ENCODE data around the gene JAML.

JAML gene

GRCh38 chr11:118217575-118217974 lies 7.2 kb downstream of the JAML start:
- DNase-seq (ENCODE audit: insufficient read length, low spot score) (no peak), FAIRE-seq (peak; percentile 14)

DNA sequence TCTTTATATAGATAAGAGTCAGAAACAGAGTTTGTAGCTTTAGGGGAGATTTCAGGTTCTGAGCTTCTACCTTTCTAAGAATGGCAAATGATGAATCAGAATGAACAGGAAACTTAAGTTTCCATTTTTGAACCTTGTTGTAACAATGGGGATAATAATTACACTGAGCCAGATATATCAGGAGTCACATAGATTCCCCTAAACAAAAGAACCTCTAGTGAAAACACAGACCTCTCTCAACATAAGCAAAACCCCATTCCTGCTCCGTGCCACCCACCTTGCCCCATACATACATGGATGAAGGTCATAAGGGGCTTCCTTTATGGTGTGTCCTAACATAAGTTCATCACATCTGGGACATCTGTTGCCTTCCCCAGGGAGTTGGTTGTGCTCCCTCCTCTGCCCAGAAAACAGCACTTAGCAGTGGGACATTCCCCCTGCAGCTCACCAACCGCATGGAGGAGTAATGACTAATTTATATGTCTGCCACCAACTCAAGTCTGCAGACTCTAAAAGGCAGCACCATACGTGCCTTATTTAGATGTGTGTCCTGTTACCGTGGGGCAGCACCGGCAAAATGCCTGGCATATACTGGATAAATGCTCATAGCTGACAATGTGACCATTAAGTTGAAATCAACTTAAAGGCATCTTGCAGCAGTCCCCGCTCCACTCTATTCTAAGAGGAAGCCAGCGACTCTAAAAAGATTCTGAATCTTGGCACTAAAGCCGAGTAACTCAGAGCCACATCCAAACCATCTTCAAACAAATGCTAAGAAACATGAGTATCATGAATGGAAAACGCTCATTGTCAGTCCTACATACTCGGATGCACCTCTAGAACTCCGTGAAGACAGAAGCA lies 8.0 kb downstream of the JAML start:
- FAIRE-seq (peak; percentile 94), DNase-seq (ENCODE audit: insufficient read length, low spot score) (no peak)

DNA sequence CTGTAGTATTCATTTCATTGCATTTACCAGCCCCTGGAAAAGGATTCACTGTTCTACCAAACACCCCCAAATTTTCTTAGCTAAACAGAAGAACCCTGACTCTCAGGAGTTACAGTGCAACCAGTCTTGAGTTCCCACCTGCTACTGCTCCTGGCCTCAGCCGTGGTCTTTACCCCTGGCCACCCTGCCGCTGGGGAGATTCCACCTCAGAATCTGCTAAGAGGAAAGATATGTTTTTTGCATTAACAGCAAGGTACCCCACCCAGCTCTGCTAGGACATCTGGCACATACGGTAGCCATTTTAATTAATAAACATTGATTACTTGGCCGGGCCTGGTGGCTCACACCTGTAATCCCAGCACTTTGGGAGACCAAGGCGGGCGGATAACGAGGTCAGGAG lies 9.0 kb downstream of the JAML start:
- FAIRE-seq (peak; percentile 26), DNase-seq (ENCODE audit: insufficient read length, low spot score) (no peak)

- peak; percentile 84 for FAIRE-seq
- no peak for DNase-seq (ENCODE audit: insufficient read length, low spot score)
Observed at GRCh38 chr11:118215262-118215661, 9.5 kb downstream of the JAML start.

DNA sequence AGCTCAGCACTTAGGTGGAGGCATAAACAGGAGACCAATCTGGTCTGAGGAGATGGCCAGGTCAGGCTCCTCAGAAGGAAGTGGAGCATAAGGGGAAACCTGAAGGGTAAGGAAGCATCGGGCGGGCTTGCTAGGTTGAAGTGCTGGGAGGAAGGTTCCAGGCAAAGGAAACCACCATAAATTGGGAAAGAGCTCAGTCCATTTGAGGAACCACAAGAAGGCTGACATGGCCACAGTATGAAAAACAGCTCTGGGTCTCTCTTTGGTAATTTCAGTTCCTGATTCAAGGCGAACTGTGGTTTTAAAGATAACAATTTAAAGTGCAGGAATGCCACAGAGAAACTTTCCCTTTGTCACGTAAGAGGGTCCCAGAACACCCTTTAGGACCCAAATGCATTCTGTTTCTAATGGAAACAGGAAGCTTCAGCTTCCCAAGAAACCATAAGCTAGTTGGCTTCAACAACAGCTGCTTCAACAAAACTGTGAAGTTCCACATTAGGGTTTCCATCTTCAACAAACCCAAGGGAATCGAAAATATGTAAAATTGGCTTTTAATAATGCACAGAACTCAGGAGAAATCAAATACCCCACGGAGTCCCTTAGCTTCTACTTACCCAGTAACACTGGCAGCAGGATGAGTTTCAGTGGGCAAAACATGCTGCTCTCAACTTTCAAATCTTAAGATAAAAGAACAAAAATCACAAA lies 10.4 kb downstream of the JAML start:
- DNase-seq (ENCODE audit: insufficient read length, low spot score) (no peak), FAIRE-seq (peak; percentile 99)

GRCh38 chr11:118213781-118214180 lies 11.0 kb downstream of the JAML start:
- FAIRE-seq (no peak), DNase-seq (ENCODE audit: insufficient read length, low spot score) (no peak)

- peak; percentile 4 for FAIRE-seq
Observed at GRCh38 chr11:118213201-118213600, 11.6 kb downstream of the JAML start.

GRCh38 chr11:118212781-118213191 lies 12.0 kb downstream of the JAML start:
- DNase-seq (ENCODE audit: insufficient read length, low spot score) (no peak), FAIRE-seq (peak; percentile 66)

More at GRCh38 chr11:118213201-118213600, 11.6 kb downstream of the JAML start:
- no peak for DNase-seq (ENCODE audit: insufficient read length, low spot score)

DNA sequence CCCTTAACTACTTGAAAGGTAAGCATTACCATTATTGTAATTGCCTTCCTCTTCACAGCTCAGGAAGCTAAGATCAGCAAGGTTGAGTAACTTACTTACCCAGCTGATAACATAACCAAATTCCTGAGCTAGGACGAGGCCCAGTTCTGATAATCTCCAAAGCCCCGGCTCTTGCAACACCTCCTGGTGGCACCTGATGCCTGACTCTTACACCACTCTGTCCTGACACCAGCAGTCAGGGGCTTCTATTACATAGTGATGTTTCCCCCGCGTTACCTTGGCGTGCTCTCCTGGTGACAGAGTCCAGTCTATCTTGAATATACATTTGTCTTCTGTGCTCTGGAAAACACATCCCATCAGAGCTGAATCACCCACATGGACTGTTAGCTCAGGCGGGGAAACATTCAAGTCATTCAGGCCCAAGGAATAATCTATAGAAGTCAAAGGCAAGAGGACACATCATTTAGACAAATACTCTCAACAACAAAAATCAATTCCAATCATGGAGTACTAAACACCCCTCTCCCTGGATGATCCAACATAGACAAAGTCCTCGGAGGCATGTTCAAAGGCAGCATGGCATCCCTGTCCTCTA lies 12.6 kb downstream of the JAML start:
- FAIRE-seq = no peak
- no peak for DNase-seq (ENCODE audit: insufficient read length, low spot score)

- FAIRE-seq (no peak), DNase-seq (ENCODE audit: insufficient read length, low spot score) (no peak)
Observed at GRCh38 chr11:118211006-118211405, 13.8 kb downstream of the JAML start.

DNA sequence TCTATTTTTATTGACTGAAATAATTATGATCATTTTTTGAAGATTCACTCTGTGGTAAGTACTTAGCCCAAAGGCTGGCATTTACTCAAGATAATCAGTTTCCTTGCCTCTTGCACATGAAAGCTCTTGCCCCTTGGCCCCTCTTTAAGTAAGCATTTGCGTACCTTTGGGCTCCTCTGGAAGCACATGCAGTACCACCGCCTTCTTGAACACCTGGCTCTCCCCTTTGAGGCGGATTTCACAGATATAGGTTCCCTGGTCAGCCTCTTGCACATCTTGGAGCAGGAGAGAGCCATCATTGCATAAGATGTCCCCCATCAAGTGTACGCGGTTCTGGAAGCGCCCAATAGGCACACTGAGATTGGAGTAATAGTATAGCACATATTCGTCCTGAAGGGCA lies 14.5 kb downstream of the JAML start:
- no peak for FAIRE-seq
- DNase-seq (ENCODE audit: insufficient read length, low spot score) = no peak

DNA sequence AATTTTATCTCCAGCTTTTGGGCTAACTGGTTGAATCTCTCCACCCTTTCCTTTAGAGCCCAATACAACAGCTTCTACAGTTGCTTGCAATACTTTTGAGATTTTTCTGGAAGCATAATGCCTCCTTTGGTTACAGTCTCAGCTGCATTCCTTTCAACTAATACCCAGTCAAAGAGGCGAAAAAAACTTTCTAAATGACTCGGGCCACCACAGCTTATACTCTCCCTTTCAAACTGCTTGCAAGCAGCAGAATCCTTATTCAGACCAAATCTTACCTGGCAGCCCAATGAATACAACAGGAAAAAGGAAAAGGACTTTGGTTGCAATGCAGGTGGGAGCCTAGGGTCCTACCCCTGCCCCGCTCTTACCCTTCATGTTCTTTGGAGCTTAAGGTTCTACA lies 15.8 kb downstream of the JAML start:
- DNase-seq (ENCODE audit: insufficient read length, low spot score) (no peak), FAIRE-seq (no peak)

- no peak for DNase-seq (ENCODE audit: insufficient read length, low spot score)
- FAIRE-seq = no peak
Observed at GRCh38 chr11:118207079-118207478, 17.7 kb downstream of the JAML start.

- FAIRE-seq (peak; percentile 85), DNase-seq (ENCODE audit: insufficient read length, low spot score) (no peak)
Observed at GRCh38 chr11:118206391-118207031, 18.3 kb downstream of the JAML start.

DNA sequence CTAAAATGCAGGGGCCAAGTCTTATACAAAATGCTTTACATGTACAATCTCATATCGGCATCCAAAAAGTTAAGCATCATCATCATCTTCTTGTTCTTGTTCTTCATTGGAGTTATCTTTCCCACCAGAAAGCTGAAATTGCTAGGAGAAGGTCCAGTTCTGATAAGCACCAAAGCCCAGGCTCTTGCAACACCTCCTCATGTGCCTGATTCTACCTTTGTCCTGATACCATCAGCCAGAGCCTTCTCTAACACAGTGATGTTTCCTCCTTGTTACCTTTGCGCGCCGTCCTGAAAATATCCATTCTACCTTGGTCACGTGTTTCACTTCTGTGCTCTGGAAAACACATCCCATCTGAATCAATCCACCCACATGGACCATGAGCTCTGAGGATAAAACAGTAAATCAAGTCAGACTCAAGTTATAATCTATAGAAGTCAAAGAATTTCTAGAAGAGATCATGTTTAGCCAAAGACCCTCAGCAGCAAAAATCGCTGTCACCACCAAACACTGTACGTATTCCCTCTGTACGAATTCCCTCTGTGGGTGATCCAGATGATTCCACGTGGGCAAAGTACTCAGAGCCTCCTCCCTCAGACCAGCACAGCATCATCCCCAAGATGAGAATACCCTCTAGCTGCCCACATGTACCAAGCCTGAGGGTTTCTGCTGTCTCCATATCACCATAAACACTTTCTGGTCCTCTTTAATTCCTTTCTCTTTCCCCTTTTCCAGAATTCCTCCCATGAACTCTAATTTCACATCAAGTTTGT lies 19.0 kb downstream of the JAML start:
- FAIRE-seq = peak; percentile 78
- no peak for DNase-seq (ENCODE audit: insufficient read length, low spot score)

DNA sequence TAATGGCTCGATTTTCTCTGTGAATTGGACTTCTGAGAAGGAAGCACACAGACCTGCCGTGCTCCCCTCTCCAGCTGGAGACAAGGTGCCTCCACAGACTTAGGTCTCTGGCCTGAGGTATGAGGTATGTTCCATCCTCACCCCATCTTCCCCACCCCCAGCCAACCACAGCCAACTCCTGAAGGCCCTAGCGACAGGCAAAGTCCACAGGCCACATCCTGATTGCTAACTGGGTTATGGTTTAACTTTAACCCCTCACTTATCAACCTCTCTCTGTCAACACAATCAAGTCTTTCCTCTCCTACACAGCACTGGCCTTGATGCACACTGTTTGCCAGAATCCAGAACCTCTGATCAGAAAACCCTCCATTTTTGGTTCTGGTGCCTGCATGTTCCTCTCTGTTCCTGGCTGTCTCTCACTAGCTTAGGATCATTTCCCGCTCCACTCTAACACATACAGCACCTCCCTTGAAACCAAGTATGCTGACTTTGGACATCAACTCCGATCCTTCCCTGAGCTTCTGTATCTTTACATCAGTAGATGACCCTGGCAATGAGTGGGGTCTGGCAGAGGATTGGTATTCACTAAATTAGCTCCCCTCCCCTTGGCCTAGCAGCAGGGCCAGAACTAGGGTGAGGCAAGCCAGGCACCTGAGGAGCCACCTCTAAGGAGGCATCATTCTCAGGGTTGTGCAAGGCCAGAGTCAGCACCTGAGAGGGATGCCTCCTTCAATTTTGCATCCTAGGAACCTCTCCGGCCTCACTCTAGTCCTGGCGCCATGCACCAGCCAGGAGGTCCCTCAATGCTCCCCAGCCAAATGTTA lies 22.0 kb downstream of the JAML start:
- FAIRE-seq = peak; percentile 86

DNA sequence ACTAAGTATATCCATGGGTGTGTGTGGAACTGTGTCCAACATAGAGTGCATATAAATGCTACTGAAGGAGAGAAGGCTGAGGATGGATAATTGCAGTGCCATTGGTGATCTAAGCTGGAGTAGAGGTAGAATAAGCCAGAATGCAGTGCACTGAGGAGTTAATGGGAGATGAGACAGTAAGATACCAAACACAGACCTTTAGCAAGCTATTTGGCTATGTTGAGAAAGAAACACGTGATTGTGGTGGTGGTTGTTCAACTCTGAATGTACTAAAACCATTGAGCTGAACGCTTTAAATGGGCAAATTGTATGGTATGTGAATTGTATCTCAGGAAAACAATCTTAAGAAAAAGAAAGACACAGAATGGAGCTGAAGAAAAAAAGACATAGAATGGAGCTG lies 22.8 kb downstream of the JAML start:
- no peak for FAIRE-seq

More for the DNA sequence above, 22.0 kb downstream of the JAML start:
- DNase-seq (ENCODE audit: insufficient read length, low spot score) = no peak

DNA sequence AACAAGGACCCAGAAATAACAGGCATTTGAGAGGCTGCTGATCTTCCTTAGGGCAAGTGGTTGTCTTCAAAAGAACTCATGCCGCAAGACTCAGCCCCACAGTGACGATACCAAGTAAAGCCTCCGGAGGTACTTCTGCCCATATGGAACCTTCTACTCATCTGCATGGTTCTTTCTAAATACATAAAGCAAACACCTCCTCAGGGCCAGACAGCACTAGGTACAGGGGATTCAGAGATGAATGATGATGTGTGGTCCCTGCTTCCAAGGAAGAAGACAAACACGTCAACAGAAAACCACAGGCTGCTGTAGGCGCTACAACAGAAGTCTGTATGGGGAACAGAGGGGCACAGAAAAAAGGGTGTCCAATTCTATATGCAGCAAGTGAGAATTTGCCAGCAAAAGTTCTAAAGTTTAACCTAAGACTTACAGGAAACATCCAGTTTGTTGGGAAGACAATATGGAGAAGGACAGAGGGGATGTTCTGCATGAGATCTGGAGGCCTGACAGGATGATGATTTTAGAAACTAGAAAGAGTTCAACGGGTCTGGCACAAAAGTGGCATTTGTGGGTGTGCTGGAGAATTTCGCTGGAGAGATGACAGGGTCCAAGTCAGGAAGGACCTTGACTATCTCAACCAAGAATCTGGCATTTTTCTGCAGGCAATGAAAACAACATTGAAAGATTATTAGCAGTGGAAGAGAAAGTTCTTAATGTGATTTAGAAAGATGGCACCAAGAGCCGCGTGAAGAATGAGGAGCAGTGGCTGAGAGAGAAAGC lies 23.7 kb downstream of the JAML start:
- peak; percentile 52 for FAIRE-seq
- DNase-seq (ENCODE audit: insufficient read length, low spot score) = no peak

More for the DNA sequence above, 22.8 kb downstream of the JAML start:
- no peak for DNase-seq (ENCODE audit: insufficient read length, low spot score)

DNA sequence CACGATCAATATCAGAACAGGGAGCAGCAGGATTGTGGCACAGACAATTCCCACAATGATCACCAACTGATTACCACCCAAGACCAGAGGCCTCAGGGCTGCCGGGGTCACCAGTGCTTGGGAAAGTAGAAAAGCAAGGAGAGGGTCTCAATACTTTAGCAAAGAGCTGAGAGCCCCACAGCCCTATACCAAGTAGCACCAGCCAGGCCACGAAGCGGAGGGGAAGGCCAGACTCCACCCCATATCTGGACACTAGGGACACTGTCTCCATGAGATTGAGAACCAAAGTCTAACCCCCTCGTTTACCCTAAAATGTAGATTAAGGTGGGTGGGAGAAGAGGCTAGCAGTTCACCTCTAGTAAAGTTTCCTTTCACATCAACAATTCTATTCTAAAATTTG lies 24.3 kb downstream of the JAML start:
- FAIRE-seq (no peak), DNase-seq (ENCODE audit: insufficient read length, low spot score) (no peak)
